ENCODE data around the gene NPLOC4. TPM values are rescaled to one million over a fixed set of nuclear protein-coding genes. Genes with fewer than 3 reads are reported as not detected.
A peak's percentile ranks its signal among the peaks of the same experiment; 100 is the strongest.

The NPLOC4 gene
- total and polyA plus RNA-seq, 2 donors (not counting 1 experiment from before 2014, with no cell fraction given): 51.0 to 62.5 TPM

- peak overlapping the region; percentile 79 for H3K4me2 ChIP-seq (ENCODE audit: extremely low read depth, insufficient read depth, low read length)
These were observed 124.9 kb downstream of the NPLOC4 start for GRCh38 chr17:81511804-81512561.

DNA sequence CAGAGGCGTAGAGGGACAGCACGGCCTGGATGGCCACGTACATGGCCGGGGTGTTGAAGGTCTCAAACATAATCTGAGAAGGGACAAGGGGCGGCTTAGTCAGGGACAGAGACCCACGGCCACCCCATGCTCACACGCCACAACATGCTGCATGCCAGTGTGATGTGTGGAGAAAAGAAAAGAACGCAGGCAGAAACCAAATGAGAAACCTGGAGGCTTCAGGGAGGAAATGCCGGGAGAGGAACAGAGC lies 125.4 kb downstream of the NPLOC4 start:
- no peak overlapping the region for H2AFZ ChIP-seq (ENCODE audit: low read length)
- H3K27me3 ChIP-seq (ENCODE audit: control insufficient read depth, insufficient read depth, low read length): no peaks in the 10 kb centered on the region
- H3K27ac ChIP-seq (ENCODE audit: insufficient read depth, low read length): peak overlapping the region; percentile 86
- H3K4me2 ChIP-seq (ENCODE audit: extremely low read depth, insufficient read depth, low read length): peak overlapping the region; percentile 79
- H3K79me2 ChIP-seq (ENCODE audit: control insufficient read depth, insufficient read depth, low read length): peaks cover 52% of the 10 kb centered on the region
- no peak for DNase-seq (ENCODE audit: low read depth in 2 of 2)
- peak overlapping the region; percentile 86 to 100 (median 94) for H3K4me3 ChIP-seq (replicated peaks in 1 of 4; ENCODE audit: control extremely low read depth in 1 of 4, insufficient read depth in 1 of 4, low read depth in 3 of 4, low read length in 4 of 4)
- TF ChIP-seq EZH2 (IDR thresholded peaks at IDR 0.05; ENCODE audit: low read length, missing control alignments) (no peak), CTCF (conservative IDR thresholded peaks at IDR 0.05 in 1 of 2, IDR thresholded peaks at IDR 0.05 in 1 of 2; ENCODE audit: low read depth in 1 of 2, low read length in 2 of 2) (no peak)
- peaks cover 6% of the 10 kb centered on the region for H4K20me1 ChIP-seq (ENCODE audit: control insufficient read depth, extremely low read depth, insufficient read depth, low read length)
- peaks cover 4% of the 10 kb centered on the region for H3K4me1 ChIP-seq (ENCODE audit: control insufficient read depth, extremely low read depth, insufficient read depth, low read length)
- H3K9ac ChIP-seq (ENCODE audit: insufficient read depth, low read length): peak overlapping the region; percentile 82
- H3K9me3 ChIP-seq (ENCODE audit: control insufficient read depth, insufficient read depth, low read depth, low read length): no peaks in the 10 kb centered on the region
- peaks cover 30% of the 10 kb centered on the region for H3K36me3 ChIP-seq (ENCODE audit: control insufficient read depth, insufficient read depth, low read length)

More at GRCh38 chr17:81511804-81512561, 124.9 kb downstream of the NPLOC4 start:
- peaks cover 7% of the 10 kb centered on the region for H3K4me1 ChIP-seq (ENCODE audit: control insufficient read depth, extremely low read depth, insufficient read depth, low read length)
- H3K4me3 ChIP-seq (replicated peaks in 1 of 4; ENCODE audit: control extremely low read depth in 1 of 4, insufficient read depth in 1 of 4, low read depth in 3 of 4, low read length in 4 of 4): peak overlapping the region; percentile 86 to 100 (median 94)
- no peaks in the 10 kb centered on the region for H3K9me3 ChIP-seq (ENCODE audit: control insufficient read depth, insufficient read depth, low read depth, low read length)
- TF ChIP-seq CTCF (conservative IDR thresholded peaks at IDR 0.05 in 1 of 2, IDR thresholded peaks at IDR 0.05 in 1 of 2; ENCODE audit: low read depth in 1 of 2, low read length in 2 of 2) (no peak), EZH2 (IDR thresholded peaks at IDR 0.05; ENCODE audit: low read length, missing control alignments) (no peak)
- H3K36me3 ChIP-seq (ENCODE audit: control insufficient read depth, insufficient read depth, low read length): peaks cover 30% of the 10 kb centered on the region
- H3K79me2 ChIP-seq (ENCODE audit: control insufficient read depth, insufficient read depth, low read length): peaks cover 57% of the 10 kb centered on the region
- no peaks in the 10 kb centered on the region for H3K27me3 ChIP-seq (ENCODE audit: control insufficient read depth, insufficient read depth, low read length)
- peak overlapping the region; percentile 86 for H3K27ac ChIP-seq (ENCODE audit: insufficient read depth, low read length)
- peaks cover 6% of the 10 kb centered on the region for H4K20me1 ChIP-seq (ENCODE audit: control insufficient read depth, extremely low read depth, insufficient read depth, low read length)
- H3K9ac ChIP-seq (ENCODE audit: insufficient read depth, low read length): peak overlapping the region; percentile 82
- H2AFZ ChIP-seq (ENCODE audit: low read length): no peak overlapping the region
- DNase-seq (ENCODE audit: low read depth in 2 of 2): no peak

DNA sequence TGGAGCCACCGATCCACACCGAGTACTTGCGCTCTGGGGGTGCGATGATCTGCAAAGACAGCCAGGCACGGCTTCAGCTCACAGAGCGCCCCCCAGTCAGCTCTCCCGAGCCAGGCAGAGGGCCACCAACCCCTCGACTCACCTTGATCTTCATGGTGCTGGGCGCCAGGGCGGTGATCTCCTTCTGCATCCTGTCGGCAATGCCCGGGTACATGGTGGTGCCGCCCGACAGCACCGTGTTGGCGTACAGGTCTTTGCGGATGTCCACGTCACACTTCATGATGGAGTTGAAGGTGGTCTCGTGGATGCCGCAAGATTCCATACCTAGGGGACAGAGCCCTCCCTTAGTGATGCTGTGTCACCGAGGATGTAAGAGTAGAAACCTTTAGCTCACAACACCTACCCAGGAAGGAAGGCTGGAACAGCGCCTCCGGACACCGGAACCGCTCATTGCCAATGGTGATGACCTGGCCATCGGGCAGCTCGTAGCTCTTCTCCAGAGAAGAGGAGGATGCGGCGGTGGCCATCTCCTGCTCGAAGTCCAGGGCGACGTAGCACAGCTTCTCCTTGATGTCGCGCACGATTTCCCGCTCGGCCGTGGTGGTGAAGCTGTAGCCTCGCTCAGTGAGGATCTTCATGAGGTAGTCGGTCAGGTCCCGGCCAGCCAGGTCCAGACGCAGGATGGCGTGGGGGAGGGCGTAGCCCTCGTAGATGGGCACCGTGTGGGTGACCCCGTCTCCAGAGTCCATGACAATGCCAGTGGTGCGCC lies 125.9 kb downstream of the NPLOC4 start:
- Histone ChIP-seq H4K20me1 (ENCODE audit: control insufficient read depth, extremely low read depth, insufficient read depth, low read length) (peaks cover 6% of the 10 kb centered on the region), H3K36me3 (ENCODE audit: control insufficient read depth, insufficient read depth, low read length) (peaks cover 30% of the 10 kb centered on the region), H3K4me3 (replicated peaks in 1 of 4; ENCODE audit: control extremely low read depth in 1 of 4, insufficient read depth in 1 of 4, low read depth in 3 of 4, low read length in 4 of 4) (peak overlapping the region; percentile 86 to 100 (median 94)), H2AFZ (ENCODE audit: low read length) (no peak overlapping the region), H3K27me3 (ENCODE audit: control insufficient read depth, insufficient read depth, low read length) (no peaks in the 10 kb centered on the region), H3K9ac (ENCODE audit: insufficient read depth, low read length) (peak overlapping the region; percentile 82), H3K4me1 (ENCODE audit: control insufficient read depth, extremely low read depth, insufficient read depth, low read length) (no peaks in the 10 kb centered on the region), H3K9me3 (ENCODE audit: control insufficient read depth, insufficient read depth, low read depth, low read length) (no peaks in the 10 kb centered on the region), H3K4me2 (ENCODE audit: extremely low read depth, insufficient read depth, low read length) (peak overlapping the region; percentile 79), H3K27ac (ENCODE audit: insufficient read depth, low read length) (peak overlapping the region; percentile 86), H3K79me2 (ENCODE audit: control insufficient read depth, insufficient read depth, low read length) (peaks cover 47% of the 10 kb centered on the region)
- TF ChIP-seq CTCF (conservative IDR thresholded peaks at IDR 0.05 in 1 of 2, IDR thresholded peaks at IDR 0.05 in 1 of 2; ENCODE audit: low read depth in 1 of 2, low read length in 2 of 2) (no peak), EZH2 (IDR thresholded peaks at IDR 0.05; ENCODE audit: low read length, missing control alignments) (no peak)
- DNase-seq (ENCODE audit: low read depth in 2 of 2): peak in 1 of 2 donors; percentile 39

Measured in fibroblast of lung (primary cell).